Gastrocnemius medialis (tissue), 4 donors: ENCODE measurements around the gene PRR7.

Source experiments
- POLR2A ChIP-seq, 2 donors: fragments of 450-650 bp; IDR thresholded peaks; one replicate each; pipeline ENCODE4 v1.6.1; 2017; ENCODE audit warnings: antibody characterized with exemption in 2 of 2, mild to moderate bottlenecking in 2 of 2, moderate library complexity in 2 of 2
- TF ChIP-seq, protein P1 (sequence below), 5 experiments: fragments of 450-650 bp in 3 of 5; fragments of 200-600 bp in 2 of 5; sonication (generic) in 2 of 5; IDR thresholded peaks in 4 of 5; conservative IDR thresholded peaks in 1 of 5; 1 replicate in 4 of 5; 2 replicates in 1 of 5; pipeline ENCODE4 v1.5.1; 2016 to 2019; ENCODE audit warnings: antibody characterized with exemption in 5 of 5, mild to moderate bottlenecking in 3 of 5, moderate library complexity in 3 of 5

DNA sequence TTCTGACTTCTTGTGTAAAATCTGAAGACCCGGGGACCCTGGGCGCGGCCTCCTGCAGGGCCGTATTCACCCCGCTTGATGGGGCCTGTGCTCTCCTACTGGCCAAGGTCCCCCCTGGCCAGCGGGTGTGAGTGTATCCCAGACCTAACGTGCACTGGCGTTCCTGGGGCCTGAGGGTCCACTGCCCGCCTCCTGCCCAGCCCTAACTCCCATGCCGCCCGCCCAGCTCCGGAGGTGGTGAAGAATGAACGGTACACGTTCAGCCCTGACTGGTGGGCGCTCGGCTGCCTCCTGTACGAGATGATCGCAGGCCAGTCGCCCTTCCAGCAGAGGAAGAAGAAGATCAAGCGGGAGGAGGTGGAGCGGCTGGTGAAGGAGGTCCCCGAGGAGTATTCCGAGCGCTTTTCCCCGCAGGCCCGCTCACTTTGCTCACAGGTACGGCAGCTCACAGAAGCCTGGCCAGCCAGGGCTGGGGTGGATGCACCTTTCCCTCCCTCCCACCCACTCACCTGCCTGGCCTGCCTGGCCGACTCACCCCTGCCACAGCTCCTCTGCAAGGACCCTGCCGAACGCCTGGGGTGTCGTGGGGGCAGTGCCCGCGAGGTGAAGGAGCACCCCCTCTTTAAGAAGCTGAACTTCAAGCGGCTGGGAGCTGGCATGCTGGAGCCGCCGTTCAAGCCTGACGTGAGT, 10.6 kb upstream of the PRR7 start:
- TF ChIP-seq, protein P1, sequence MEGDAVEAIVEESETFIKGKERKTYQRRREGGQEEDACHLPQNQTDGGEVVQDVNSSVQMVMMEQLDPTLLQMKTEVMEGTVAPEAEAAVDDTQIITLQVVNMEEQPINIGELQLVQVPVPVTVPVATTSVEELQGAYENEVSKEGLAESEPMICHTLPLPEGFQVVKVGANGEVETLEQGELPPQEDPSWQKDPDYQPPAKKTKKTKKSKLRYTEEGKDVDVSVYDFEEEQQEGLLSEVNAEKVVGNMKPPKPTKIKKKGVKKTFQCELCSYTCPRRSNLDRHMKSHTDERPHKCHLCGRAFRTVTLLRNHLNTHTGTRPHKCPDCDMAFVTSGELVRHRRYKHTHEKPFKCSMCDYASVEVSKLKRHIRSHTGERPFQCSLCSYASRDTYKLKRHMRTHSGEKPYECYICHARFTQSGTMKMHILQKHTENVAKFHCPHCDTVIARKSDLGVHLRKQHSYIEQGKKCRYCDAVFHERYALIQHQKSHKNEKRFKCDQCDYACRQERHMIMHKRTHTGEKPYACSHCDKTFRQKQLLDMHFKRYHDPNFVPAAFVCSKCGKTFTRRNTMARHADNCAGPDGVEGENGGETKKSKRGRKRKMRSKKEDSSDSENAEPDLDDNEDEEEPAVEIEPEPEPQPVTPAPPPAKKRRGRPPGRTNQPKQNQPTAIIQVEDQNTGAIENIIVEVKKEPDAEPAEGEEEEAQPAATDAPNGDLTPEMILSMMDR (IDR thresholded peaks at IDR 0.05 in 4 of 5, conservative IDR thresholded peaks at IDR 0.05 in 1 of 5): no peak
- no peak for TF ChIP-seq POLR2A (IDR thresholded peaks at IDR 0.05)
